ENCODE data around the gene CALHM5.
"Not testable (repeated sequence)": the region's sequence is repeated elsewhere in the genome, so short reads cannot be mapped to it uniquely, and the experiment has no call there.

Gene CALHM5, protein sequence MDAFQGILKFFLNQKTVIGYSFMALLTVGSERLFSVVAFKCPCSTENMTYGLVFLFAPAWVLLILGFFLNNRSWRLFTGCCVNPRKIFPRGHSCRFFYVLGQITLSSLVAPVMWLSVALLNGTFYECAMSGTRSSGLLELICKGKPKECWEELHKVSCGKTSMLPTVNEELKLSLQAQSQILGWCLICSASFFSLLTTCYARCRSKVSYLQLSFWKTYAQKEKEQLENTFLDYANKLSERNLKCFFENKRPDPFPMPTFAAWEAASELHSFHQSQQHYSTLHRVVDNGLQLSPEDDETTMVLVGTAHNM

DNA sequence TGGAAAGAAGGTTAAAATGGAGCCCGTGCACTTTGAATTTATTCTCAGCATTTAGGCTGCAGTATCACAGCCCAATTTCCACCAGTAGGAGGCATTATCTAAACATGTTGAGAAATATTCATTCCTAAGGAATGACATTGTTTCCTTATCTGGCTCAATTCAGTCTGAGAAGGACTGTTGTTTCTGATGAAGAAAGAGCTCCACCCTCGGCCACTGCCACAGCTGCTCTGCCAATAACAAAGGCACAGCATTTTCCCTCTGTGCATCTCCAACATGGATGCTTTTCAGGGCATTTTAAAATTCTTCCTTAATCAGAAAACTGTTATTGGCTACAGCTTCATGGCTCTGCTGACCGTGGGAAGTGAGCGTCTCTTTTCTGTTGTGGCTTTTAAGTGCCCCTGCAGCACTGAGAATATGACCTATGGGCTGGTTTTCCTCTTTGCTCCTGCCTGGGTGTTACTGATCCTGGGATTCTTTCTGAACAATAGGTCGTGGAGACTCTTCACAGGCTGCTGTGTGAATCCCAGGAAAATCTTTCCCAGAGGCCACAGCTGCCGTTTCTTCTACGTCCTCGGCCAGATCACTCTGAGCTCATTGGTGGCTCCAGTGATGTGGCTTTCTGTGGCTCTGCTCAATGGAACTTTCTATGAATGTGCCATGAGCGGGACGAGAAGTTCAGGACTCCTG is at the start of gene CALHM5:
Gene CALHM5 (plus strand): TSS at position 216 of the 687 bp plus-strand sequence. CDS start 58 bp downstream, at position 274.
- no peak for FAIRE-seq

DNA sequence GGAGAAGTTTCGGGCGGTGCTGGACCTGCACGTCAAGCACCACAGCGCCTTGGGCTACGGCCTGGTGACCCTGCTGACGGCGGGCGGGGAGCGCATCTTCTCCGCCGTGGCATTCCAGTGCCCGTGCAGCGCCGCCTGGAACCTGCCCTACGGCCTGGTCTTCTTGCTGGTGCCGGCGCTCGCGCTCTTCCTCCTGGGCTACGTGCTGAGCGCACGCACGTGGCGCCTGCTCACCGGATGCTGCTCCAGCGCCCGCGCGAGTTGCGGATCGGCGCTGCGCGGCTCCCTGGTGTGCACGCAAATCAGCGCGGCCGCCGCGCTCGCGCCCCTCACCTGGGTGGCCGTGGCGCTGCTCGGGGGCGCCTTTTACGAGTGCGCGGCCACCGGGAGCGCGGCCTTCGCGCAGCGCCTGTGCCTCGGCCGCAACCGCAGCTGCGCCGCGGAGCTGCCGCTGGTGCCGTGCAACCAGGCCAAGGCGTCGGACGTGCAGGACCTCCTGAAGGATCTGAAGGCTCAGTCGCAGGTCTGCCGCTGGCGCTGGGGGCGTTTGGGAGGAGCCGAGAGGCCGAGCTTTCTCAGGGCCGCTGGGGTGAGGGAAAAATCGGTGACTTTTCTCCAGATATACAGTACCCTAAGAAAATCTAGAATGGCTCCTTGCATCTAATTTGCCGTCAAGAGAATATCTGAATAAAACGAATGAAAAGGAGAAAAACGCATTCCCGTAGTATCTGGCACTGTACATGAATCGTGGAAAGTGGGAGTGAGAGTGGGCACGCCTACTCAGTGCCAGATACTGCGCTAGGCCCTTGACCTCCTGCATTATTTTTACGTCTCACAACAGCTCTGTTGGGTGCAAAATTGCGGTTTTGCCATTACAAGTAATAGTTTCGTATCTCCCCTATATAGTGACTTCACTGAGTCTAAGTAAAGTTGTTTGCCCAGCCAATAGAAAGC is 49.2 kb upstream of the CALHM5 start:
- no peak for FAIRE-seq

DNA sequence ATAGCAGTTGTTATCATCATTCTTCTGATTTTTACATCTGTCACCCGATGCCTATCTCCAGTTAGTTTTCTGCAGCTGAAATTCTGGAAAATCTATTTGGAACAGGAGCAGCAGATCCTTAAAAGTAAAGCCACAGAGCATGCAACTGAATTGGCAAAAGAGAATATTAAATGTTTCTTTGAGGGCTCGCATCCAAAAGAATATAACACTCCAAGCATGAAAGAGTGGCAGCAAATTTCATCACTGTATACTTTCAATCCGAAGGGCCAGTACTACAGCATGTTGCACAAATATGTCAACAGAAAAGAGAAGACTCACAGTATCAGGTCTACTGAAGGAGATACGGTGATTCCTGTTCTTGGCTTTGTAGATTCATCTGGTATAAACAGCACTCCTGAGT is 48.1 kb upstream of the CALHM5 start:
- FAIRE-seq: no peak

DNA sequence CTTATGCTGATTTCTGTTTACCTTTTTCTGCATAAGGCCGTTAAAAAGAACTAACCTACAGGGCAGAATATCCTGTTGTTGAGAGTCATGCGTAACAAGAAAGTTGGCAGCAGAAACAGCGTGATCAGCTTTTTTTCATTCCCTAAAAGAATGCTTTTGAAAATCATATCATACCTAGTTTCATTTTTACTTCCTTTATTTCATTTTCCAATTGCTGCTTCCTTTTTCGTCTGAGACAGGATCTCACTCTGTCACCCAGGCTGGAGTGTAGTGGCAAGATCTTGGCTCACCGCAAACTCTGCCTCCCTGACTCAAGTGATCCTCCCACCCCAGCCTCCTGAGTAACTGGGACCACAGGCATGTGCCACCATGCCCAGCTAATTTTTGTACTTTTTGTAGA is 46.2 kb upstream of the CALHM5 start:
- FAIRE-seq: no peak

DNA sequence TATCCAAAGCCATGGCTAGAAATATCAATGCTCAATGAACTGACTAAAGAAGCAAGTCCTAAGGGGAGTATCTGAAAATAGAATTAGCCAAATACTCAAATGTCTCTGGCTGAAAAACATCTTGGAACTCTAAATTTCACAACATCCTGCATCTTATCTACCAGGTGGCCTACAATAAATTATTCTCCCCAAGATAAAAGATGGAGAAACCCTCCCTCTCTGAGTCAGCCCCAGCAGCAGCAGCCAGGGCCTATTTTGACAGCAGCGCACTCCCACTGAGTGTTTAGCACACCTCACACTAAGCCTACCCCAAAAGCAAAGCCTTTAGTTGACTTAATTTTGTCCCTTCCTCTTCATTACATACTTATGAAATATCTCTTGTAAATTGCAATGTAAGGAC is 44.3 kb upstream of the CALHM5 start:
- no peak for FAIRE-seq

DNA sequence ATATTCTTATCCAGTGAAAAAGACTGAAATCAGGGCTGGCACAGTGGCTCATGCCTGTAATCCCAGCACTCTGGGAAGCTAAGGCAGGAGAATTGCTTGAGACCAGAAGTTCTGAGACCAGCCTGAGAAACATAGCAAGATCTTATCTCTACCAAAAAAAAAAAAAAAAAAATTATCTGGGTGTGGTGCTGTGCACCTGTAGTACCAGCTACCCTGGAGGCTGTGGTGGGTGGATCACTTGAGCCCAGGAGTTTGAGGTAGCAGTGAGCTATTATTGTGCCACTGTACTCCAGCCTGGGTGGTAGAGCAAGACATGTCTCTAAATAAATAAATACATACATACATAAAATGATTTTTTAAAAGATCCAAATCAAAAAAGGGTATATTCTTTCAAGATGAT is 43.9 kb upstream of the CALHM5 start:
- no peak for FAIRE-seq

DNA sequence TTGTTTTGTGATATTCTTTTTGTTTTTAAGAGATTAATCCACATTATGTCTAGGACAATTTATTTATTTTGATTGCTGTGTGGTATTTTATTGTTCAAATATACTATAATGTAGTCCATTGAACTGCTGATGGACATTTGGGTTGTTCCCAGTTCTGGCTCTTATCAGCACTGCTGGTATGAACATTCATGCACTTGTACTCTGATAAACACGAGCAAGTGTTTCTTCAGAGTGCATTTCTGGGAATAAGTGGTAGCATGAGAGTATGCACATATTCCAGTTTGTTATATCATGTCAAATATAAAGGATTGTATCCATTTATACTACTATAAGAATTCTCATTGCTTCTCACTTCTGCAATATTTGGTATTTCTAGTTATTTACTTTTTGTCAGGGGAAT is 43.1 kb upstream of the CALHM5 start:
- FAIRE-seq: no peak

DNA sequence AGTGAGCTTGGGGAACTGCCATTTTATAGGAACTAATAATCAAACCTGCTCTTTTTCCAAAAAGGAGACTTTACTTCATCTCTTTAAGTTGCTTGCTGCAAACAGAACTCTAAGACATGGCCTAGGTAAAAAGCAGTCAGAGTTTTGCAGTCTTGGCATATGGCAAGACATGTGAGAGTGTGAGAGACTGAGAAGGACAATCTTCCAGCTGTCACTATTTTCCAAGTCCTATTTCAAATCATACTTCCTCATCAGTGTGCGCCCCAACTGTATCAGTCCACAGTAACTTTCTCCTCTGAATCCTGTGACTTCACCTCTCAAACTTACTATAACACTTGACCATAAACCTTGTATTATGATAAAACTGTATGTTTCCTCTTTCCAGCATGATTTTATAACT is 39.9 kb upstream of the CALHM5 start:
- FAIRE-seq: no peak

DNA sequence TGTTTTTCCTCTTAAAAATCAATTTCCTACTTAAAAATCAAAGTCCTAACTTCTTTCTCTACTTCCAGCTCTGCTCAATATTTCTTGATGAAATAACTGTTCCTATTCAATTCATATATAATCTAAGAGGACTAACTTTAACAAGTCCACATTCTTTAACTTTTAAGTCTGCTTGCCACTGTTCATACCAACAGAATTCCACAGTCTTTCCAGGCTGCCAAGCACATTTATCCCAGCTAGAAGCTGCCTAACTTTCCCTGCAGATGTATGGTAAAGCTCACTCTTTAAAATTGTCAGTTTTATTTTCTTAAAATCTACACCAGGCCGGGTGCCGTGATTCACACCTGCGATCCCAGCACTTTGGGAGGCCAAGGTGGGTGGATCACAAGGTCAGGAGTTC is 38.7 kb upstream of the CALHM5 start:
- no peak for FAIRE-seq

DNA sequence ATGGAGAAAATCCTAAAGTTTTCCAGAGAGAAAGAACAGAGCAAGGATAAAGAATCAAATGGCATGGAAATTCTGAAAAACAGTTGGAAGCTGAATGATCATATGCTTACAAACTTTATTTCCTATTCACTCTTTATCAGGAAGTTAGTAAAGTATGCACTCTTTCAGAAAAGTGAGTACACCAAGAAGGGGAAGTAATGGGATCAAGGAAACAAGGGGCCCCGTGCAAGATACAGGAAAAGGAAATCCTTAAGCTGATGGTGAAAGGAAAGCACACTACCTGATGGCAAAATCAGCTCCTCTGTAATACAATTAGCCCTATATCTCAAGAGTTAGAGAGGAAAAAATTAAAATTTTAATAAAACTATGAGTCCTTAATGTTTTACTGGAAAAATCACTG is 36.3 kb upstream of the CALHM5 start:
- no peak for FAIRE-seq

DNA sequence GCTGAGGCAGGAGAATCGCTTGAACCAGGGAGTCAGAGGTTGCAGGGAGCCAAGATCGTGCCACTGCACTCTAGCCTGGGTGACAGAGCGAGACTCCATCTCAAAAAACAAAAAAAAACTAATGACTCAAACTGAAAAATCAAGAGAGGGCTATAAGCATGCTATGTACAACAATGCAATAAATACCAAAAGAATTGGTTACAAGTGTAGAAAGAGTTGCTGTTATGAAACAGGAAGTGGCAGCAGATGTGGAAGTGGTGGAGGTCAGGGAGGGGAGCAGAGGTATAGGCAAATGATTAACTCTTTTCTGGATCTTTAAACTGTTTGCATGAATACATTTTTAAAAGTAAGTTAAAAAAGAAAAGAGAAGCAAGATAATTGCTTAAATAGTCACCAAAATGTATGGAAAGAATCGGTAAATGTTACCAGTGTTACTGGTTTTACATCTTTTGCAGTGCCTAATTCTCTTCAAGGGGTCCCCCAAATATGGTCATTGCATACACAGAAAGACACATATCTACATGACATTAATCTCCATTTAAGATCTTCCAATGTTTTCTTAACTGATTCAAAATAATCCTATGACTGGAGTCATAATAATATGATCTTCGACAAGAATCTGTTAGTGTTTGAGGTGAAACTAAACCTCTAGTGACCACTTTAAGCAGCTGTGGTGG is 35.3 kb upstream of the CALHM5 start:
- FAIRE-seq: no peak

DNA sequence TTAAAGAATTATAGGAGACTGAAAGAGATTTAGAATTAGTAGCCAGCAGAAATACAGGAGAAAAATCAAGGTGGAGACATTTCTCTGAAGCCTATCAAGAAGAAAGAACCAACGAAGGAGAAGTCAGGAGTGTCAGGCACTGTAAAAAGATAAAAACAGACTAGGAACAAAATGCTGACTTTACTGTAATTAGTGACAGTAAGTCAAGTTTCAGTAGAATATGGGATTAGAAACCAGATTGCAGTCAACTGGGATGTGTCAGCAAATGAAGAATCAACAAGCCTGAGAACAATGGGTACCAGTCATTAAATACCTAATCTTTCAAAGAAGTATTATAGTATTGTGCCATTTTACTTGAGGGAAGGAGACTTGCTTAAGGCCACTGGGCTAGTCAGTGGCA is 28.7 kb upstream of the CALHM5 start:
- FAIRE-seq: no peak

DNA sequence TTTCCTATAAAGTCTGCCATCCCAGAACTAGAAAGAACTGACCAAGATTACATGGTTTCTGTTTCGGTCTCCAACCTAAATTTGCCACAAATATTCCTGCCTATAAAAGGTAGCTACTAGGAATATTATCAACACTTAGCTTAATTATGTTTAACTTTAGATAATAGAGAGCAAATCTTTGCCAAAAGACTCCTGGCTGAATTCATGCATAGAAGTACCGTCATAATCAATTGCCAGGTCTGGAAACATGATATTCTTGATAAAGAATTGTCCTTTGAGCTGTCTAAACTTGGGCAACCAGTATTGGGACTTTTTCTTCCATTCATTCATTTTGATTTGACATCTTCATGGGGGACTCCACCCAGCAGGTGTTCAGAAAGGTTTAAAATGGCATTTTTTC is 27.8 kb upstream of the CALHM5 start:
- no peak for FAIRE-seq

DNA sequence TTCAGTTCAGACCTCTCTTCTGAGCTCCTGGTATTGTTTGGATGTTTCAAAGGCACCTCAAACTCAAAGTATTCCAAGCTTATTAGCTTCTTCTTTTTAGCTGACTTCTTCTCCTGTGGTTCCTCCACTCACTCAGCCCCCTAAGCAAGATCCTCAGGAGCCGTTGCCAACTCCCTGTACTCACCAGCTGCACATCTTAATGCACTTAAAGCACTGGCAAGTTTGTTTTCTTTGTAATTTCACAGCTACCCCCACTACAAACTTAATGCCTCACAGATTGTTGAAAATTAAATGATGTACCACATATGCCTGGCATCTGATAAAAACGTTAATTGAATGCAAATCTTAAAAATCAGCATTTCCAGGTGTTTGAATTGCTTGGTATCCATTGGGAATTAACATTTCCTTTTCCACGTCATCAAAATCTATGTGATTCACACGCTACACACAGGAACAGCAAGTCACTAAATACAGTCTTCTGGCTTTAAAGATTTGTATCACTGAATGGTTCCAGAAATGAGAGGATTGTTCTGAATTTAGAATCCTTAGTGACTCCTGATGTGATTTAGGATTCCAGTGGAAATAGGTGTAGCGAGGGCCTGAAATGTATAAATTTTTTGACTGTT is 25.8 kb upstream of the CALHM5 start:
- FAIRE-seq: no peak

DNA sequence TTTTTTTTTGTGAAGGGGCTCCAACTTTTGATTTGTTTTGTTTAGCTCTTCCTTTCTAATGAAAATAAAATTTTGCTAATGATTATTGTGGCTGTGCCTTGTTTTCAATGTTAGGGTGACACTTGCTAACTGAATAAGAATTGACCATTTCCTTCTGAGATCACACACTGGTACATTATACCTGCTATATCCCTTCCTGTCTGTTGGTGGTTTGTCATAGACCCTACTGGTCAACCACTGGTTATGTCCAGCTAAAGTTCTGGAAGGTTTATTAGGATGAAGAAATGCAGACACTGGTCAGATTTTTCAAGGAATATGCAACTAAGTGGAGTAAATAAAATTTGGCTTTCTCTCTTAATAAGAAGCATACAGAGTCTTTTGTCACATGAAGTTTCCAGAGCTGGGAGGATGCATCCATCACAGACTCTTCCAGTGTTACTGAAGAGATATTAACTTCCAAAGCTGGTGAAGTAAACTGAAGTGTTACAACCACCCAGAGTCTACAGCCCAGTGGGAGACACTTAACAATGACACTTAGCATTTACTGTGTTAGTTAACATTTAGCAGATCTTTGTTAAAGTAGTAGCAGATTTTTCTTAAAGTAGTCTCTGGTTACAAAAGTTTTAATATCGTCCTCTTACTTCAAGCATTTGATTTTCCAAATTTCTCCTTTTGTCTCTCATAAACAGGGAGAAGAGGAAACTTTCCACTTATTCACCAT is 19.7 kb upstream of the CALHM5 start:
- FAIRE-seq: no peak

DNA sequence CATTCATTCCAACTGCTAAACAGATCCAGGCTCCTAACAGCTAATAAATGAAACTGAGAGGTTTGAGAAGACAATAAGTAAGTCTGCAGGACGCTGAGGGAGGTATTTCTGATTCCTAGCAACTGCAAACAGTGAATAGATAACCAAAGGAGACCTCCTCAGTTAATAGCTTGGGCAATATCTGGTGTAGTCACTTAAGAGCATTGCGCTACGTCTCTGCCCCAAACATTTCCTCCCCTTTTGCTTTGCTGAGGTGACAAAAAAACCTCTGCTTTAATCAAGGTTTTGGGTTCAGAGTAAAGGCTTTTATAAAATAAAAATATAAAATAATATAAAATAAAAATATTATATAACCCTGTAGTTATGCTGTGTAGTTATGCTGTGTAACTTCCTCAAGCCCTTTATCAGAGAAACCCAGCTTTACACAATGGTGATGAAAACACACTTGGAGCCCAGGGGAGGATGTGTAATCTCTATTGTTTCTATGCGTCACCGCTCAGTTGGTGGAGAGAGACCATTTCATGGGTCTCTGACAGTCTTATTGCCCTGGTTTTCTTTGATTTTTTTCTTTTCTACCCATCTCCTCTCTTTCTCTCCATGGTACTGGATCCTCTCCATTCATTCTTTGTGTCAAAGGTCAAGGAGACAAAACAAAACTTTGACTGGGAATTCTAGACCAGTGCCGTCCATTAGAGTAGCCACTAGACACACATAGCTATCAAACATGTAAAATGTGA is 18.9 kb upstream of the CALHM5 start:
- FAIRE-seq: no peak

DNA sequence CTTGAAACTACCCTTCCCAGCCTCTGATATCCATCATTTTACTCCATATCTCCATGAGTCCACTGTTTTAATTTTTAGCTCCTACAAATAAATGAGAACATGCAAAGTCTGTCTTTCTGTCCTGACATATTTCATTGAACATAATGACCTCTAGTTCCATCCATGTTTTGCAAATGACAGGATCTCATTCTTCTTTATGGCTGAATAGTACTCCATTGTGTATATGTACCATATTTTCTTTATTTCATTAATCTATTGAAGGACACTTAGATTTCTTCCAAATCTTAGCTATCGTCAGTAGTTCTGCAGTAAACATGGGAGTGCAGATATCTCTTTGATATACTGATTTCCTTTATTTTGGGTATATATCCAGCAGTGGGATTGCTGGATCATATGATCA is 16.3 kb upstream of the CALHM5 start:
- not testable (repeated sequence) for FAIRE-seq

DNA sequence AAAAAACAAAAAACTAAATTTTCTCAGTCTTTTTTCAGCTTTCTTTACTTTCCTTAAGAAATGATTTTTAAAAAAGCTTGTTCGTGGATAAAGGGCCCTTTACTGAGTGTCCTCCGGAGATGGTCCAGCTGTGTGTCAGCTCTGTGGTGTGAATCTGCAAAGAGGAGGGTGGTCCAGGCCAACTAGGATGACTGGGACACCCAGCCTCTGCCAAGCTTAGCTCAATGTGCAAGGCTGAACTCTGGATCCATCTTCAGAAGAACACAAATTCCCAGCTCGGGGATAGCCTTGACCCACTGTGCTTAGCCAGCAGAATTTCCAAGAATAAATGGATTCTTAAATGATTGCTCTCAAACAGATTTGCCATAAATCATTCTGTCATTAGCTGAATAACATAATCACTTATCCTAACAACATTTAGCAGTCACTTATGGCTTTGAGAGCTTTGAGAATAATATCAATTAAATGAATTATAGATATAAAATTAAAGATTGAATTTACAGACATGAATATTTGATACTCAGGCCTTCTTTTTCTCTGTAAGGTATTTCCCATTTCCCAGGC is 14.2 kb upstream of the CALHM5 start:
- FAIRE-seq: no peak

DNA sequence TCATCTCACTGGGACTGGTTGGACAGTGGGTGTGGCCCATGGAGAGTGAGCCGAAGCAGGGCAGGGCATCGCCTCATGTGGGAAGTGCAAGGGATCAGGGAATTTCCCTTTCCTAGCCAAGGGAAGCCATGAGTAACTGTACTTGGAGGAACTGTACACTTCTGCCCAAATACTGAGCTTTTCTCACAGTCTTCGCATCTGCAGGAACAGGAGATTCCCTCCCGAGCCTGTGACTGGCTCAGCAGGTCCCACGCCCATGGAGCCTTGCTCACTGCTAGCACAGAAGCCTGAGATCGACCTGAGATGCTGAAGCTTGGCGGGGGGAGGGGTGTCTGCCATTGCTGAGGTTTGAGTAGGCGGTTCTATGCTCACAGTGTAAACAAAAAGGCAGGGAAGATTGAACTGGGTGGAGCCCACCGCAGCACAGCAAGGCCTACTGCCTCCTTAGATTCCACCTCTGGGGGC is 10.4 kb upstream of the CALHM5 start:
- FAIRE-seq: no peak

DNA sequence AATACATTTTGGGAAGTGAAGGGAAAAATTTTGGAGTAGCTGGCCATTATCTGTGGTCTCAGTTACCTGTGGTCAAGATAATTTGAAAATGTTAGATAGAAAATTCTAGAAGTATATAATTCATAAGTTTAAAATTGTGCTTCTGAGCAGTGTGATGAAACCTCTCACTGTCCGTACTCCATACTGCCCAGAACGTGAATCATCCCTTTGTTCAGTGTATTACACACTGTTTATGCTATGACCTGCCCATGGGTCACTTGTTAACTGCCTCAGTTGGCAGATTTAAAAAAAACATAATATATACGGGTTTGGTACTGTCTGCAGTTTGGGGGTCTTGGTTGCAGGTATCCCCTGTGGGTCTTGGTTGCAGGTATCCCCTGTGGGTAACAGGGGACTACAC is 4.1 kb upstream of the CALHM5 start:
- no peak for FAIRE-seq

DNA sequence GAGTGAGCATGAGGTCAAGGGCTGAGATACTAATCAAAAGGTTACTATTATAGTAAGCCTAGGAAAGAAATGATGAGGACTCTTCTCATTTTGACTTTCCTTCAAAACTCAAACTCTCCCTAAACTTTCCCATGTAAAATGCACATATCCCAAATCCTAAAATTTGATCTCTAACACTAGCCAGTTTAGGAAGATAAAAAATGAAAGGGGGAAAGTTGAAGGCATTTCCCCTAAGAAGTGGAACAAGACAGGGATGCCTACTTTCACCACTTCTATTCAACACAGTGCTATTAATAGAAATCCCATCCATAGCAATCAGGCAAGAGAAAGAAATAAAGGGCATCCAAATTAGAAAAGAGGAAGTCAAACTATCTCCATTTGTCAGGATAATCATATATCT is 2.9 kb upstream of the CALHM5 start:
- no peak for FAIRE-seq

Measured in islet of Langerhans (tissue), 1 donor.